Hindlimb muscle (tissue), 1 donor: ENCODE data around the gene SDSL. TPM values are rescaled to one million over a fixed set of nuclear protein-coding genes. Genes with fewer than 3 reads are reported as not detected.
A peak's percentile ranks its signal among the peaks of the same experiment; 100 is the strongest.

Source experiments
- DNase-seq: peaks from one replicate; pipeline ENCODE4 v3.0.0-alpha.2; 2013
- polyA plus RNA-seq: library from polyadenylated mRNA; unstranded; fragments of 120-200 nt; gene quantifications from one replicate; pipeline ENCODE4 v1.2.1, GENCODE V29; 2013; ENCODE audit not compliant: insufficient read length

Gene SDSL
- polyA plus RNA-seq, 1 donor = 2.3 TPM

- DNase-seq = no peak
Observed at GRCh38 chr12:113449299-113449698, 27.1 kb downstream of the SDSL start.

GRCh38 chr12:113449839-113450238 is 27.7 kb downstream of the SDSL start:
- DNase-seq = no peak

- no peak for DNase-seq
Observed at GRCh38 chr12:113452458-113452857, 30.3 kb downstream of the SDSL start.

GRCh38 chr12:113453330-113453729 is 31.1 kb downstream of the SDSL start:
- DNase-seq = no peak

GRCh38 chr12:113456199-113456598 is 34.0 kb downstream of the SDSL start:
- no peak for DNase-seq

GRCh38 chr12:113456761-113457160 is 34.6 kb downstream of the SDSL start:
- no peak for DNase-seq

GRCh38 chr12:113457185-113457584 is 35.0 kb downstream of the SDSL start:
- DNase-seq = no peak

- no peak for DNase-seq
Observed at GRCh38 chr12:113457710-113458109, 35.5 kb downstream of the SDSL start.

GRCh38 chr12:113459981-113460380 is 37.8 kb downstream of the SDSL start:
- no peak for DNase-seq

- DNase-seq = no peak
Observed at GRCh38 chr12:113461666-113462065, 39.5 kb downstream of the SDSL start.

GRCh38 chr12:113462117-113462774 is 40.1 kb downstream of the SDSL start:
- peak; percentile 74 for DNase-seq

- no peak for DNase-seq
Observed at GRCh38 chr12:113462998-113463745, 41.0 kb downstream of the SDSL start.

GRCh38 chr12:113463746-113464451 is 41.7 kb downstream of the SDSL start:
- no peak for DNase-seq

GRCh38 chr12:113464452-113464775 is 42.2 kb downstream of the SDSL start:
- DNase-seq = no peak

GRCh38 chr12:113464852-113465719 is 42.9 kb downstream of the SDSL start:
- DNase-seq = no peak

- no peak for DNase-seq
Observed at GRCh38 chr12:113465808-113466453, 43.8 kb downstream of the SDSL start.

- no peak for DNase-seq
Observed at GRCh38 chr12:113466454-113467141, 44.4 kb downstream of the SDSL start.

- DNase-seq = no peak
Observed at GRCh38 chr12:113467142-113467501, 44.9 kb downstream of the SDSL start.

GRCh38 chr12:113467502-113468364 is 45.6 kb downstream of the SDSL start:
- no peak for DNase-seq

- DNase-seq = no peak
Observed at GRCh38 chr12:113468365-113469223, 46.4 kb downstream of the SDSL start.
